NT2/D1 (cell line): ENCODE measurements around the gene PPM1F.

Experiments
- SUZ12 ChIP-seq: IDR thresholded peaks from 2 replicates; pipeline ENCODE4 v1.6.1; 2011; ENCODE audit not compliant: insufficient read length, insufficient read depth; ENCODE audit errors: extremely low read depth
- YY1 ChIP-seq: IDR thresholded peaks from 2 replicates; pipeline ENCODE4 v1.6.1; 2011; ENCODE audit not compliant: insufficient read length, insufficient read depth
- ZNF274 ChIP-seq: IDR thresholded peaks from 2 replicates; pipeline ENCODE4 v1.6.1; 2011; ENCODE audit warnings: mild to moderate bottlenecking, low read depth, low read length

GRCh38 chr22:21952586-21953571, at the start of gene PPM1F:
- TF ChIP-seq YY1 (no peak), ZNF274 (no peak), SUZ12 (no peak)
